HG03159 (cell line): ENCODE results near the gene BIRC3.
"Not testable (repeated sequence)": the region's sequence is repeated elsewhere in the genome, so short reads cannot be mapped to it uniquely, and the experiment has no call there.

Experiments
- ATAC-seq: cut with Tn5 transposase; IDR thresholded peaks from one replicate; pipeline ENCODE4 v1.9.1; 2021; ENCODE audit warnings: mild to moderate bottlenecking, moderate library complexity; ENCODE audit not compliant: unreplicated experiment

Gene BIRC3

DNA sequence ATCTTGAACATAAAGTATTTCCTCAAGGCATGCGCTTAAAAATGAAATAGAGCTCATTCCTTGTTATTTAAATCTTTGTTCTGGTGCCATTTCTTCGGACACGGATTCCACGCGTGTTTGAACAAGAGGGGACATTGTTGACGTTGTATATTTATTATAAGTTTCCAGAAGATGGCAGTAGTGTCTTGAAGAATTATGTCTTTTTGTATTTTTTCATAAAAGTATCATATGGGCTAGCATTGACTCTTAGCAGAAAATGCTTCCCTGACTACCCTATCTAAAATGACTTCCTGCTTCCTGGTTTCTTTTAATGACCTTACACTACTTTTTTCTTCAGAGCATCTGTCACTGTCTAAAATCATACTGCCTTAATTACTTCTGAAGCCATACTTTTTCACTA, 50.1 kb downstream of the BIRC3 start:
- ATAC-seq, result no peak

DNA sequence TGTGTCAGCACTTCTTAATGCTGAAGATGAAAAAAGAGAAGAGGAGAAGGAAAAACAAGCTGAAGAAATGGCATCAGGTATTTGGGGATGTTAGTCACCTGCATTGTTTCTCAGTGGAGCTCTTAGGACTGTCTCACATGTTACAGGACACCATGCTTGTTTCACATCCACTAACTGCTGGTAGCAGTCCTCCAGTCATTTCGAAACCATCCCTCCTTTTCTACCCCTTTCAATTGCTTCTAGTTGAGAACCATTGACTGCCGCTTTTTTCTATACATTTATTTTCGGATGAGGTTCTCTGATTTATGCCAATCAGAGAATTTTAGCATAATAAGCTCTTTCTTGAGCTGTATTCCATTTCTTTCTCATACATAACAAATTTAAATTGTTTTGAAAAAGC, 51.2 kb downstream of the BIRC3 start:
- ATAC-seq, result peak; percentile 100

DNA sequence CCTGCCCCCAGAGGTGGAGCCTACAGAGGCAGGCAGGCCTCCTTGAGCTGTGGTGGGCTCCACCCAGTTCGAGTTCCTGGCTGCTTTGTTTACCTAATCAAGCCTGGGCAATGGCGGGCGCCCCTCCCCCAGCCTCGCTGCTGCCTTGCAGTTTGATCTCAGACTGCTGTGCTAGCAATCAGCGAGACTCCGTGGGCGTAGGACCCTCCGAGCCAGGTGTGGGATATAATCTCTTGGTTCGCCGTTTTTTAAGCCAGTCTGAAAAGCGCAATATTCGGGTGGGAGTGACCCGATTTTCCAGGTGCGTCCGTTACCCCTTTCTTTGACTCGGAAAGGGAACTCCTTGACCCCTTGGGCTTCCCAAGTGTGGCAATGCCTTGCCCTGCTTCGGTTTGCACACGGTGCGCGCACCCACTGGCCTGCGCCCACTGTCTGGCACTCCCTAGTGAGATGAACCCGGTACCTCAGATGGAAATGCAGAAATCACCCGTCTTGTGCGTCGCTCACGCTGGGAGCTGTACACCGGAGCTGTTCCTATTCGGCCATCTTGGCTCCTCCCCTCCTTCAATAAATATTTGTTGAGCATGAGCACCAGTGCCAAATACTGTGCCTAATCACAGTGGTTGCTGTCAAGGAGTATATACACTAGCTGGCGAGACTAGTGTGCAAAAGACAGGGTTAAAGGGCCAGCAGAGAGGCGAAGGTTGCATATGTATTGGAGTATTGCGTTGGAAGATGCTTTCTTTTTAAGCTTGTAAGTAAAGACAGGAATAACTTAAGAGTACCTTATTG, 57.5 kb downstream of the BIRC3 start:
- ATAC-seq, result not testable (repeated sequence)

GRCh38 chr11:102375720-102376399, 58.6 kb downstream of the BIRC3 start:
- ATAC-seq, result no peak

- ATAC-seq, result no peak
Observed at GRCh38 chr11:102377891-102378290, 60.6 kb downstream of the BIRC3 start.

- no peak for ATAC-seq
Observed at GRCh38 chr11:102378818-102379217, 61.5 kb downstream of the BIRC3 start.

GRCh38 chr11:102382384-102382783, 65.1 kb downstream of the BIRC3 start:
- no peak for ATAC-seq

DNA sequence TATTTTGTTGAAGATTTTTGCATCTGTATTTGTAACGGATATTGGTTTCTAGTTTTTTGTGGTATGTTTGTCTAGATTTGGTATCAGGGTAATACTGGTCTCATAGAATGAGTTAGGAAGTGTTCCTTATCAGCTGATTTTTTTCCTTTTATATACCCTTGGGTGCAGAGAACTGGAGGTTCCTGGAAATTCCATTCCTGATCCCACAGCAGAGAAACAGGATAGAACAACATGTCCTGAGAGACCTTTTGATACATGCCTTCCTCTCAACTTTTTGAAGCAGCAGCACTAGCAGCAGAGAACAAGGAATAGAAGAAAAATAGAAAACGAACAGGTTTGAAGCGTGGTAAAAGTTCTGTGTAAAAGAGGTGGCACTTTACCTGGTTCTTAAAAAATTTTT, 66.6 kb downstream of the BIRC3 start:
- no peak for ATAC-seq

GRCh38 chr11:102384419-102385079, 67.3 kb downstream of the BIRC3 start:
- ATAC-seq, result no peak

- ATAC-seq, result no peak
Observed at GRCh38 chr11:102385085-102386007, 68.1 kb downstream of the BIRC3 start.

GRCh38 chr11:102386136-102386734, 69.0 kb downstream of the BIRC3 start:
- no peak for ATAC-seq

DNA sequence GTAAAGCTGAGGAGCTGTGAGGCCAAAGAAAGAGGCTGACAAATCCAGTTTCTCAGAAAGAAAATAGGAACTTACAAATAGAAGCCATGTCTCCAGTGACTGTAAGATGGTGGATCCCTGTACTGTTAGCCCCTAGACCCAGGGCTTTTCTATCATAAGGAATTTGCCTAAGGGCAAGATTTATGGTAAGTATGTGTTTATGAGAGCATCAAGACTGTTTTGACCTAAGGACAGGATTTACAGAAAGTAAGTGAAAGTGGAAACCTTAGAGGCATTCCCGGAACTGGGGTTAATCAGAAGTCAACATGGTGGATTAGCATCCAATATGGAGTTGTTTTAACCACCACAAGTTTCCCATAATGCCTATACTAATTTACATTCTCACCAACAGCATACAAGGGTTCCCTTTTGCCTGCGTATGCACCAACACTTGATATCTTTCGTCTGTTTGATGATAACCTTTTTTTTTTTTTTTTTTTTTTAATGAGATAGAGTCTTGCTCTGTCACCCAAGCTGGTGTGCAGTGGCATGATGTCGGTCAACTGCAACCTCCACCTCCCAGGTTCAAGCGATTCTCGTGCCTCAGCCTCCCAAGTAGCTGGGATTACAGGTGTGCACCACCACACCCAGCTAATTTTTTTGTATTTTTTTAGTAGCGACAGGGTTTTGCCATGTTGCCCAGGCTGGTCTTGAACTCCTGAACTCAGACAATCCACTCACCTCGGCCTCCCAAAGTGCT, 69.9 kb downstream of the BIRC3 start:
- ATAC-seq, result no peak
